DLD1 (cell line): Measurements from ENCODE around the gene MAP3K3.

Experiments used
- in situ Hi-C: cut with HindIII; loops from 2 replicates; pipeline ENCODE4 v1.10.0; 2017; ENCODE audit warnings: low sequenced_read_pairs

The MAP3K3 gene

GRCh38 chr17:63647936-63648335 lies 25.7 kb downstream of the MAP3K3 start:
- in situ Hi-C loops = no loop called here

- in situ Hi-C loops = no loop called here
These were observed 27.6 kb downstream of the MAP3K3 start for GRCh38 chr17:63649813-63650212.

GRCh38 chr17:63652106-63652505 lies 29.9 kb downstream of the MAP3K3 start:
- in situ Hi-C loops = no loop called here

GRCh38 chr17:63653050-63653449 lies 30.8 kb downstream of the MAP3K3 start:
- in situ Hi-C loops = no loop called here

GRCh38 chr17:63657786-63658185 lies 35.6 kb downstream of the MAP3K3 start:
- in situ Hi-C loops = no loop called here

GRCh38 chr17:63658366-63658765 lies 36.1 kb downstream of the MAP3K3 start:
- in situ Hi-C loops = no loop called here

- in situ Hi-C loops = no loop called here
These were observed 37.6 kb downstream of the MAP3K3 start for GRCh38 chr17:63659850-63660249.

GRCh38 chr17:63665527-63666214 lies 43.5 kb downstream of the MAP3K3 start:
- in situ Hi-C loops = no loop called here

- in situ Hi-C loops = no loop called here
These were observed 50.6 kb downstream of the MAP3K3 start for GRCh38 chr17:63672856-63673255.

GRCh38 chr17:63675231-63675606 lies 53.0 kb downstream of the MAP3K3 start:
- in situ Hi-C loops = no loop called here

- in situ Hi-C loops = no loop called here
These were observed 53.7 kb downstream of the MAP3K3 start for GRCh38 chr17:63675607-63676546.

GRCh38 chr17:63676584-63676983 lies 54.4 kb downstream of the MAP3K3 start:
- in situ Hi-C loops = no loop called here

- in situ Hi-C loops = no loop called here
These were observed 57.0 kb downstream of the MAP3K3 start for GRCh38 chr17:63679214-63679613.

GRCh38 chr17:63680700-63681099 lies 58.5 kb downstream of the MAP3K3 start:
- in situ Hi-C loops = no loop called here

- in situ Hi-C loops = no loop called here
These were observed 59.3 kb downstream of the MAP3K3 start for GRCh38 chr17:63681530-63681929.

- in situ Hi-C loops = no loop called here
These were observed 60.2 kb downstream of the MAP3K3 start for GRCh38 chr17:63682441-63682840.

GRCh38 chr17:63682981-63683380 lies 60.8 kb downstream of the MAP3K3 start:
- in situ Hi-C loops = no loop called here

GRCh38 chr17:63685041-63685440 lies 62.8 kb downstream of the MAP3K3 start:
- in situ Hi-C loops = no loop called here

GRCh38 chr17:63685578-63685977 lies 63.4 kb downstream of the MAP3K3 start:
- in situ Hi-C loops = no loop called here

GRCh38 chr17:63686138-63686685 lies 64.0 kb downstream of the MAP3K3 start:
- in situ Hi-C loops = no loop called here

GRCh38 chr17:63688396-63689020 lies 66.3 kb downstream of the MAP3K3 start:
- in situ Hi-C loops = no loop called here
